Thoracic aorta (tissue), 2 donors: ENCODE results near the gene GCDH. TPM values are rescaled to one million over a fixed set of nuclear protein-coding genes. Genes with fewer than 3 reads are reported as not detected.
"Not testable (repeated sequence)": the region's sequence is repeated elsewhere in the genome, so short reads cannot be mapped to it uniquely, and the experiment has no call there.

ENCODE experiments used
- ATAC-seq: fragments of 150-250 bp; one replicate; pipeline ENCODE4 v1.8.0; 2017; ENCODE audit warnings: low read depth; ENCODE audit not compliant: insufficient number of reproducible peaks, low FRiP score
- DNase-seq: peaks from one replicate; pipeline ENCODE4 v3.0.0-alpha.2; 2020; ENCODE audit warnings: low spot score
- H3K27ac ChIP-seq, 2 donors: fragments of 200-600 bp; sonication (generic); 1 replicate in 1 of 2; 2 replicates in 1 of 2; pipeline ENCODE4 v1.5.1; 2016; ENCODE audit warnings: mild to moderate bottlenecking in 2 of 2, moderate library complexity in 2 of 2
- H3K27me3 ChIP-seq: fragments of 200-600 bp; sonication (generic); replicated peaks from 2 replicates; pipeline ENCODE4 v1.6.0; 2016; ENCODE audit warnings: mild to moderate bottlenecking; ENCODE audit not compliant: insufficient read depth
- H3K36me3 ChIP-seq: fragments of 200-600 bp; sonication (generic); one replicate; pipeline ENCODE4 v1.5.1; 2016
- H3K4me1 ChIP-seq, 2 donors: fragments of 200-600 bp; sonication (generic); 1 replicate in 1 of 2; 2 replicates in 1 of 2; pipeline versions ENCODE4 v1.5.1 to v1.6.0; 2016; ENCODE audit warnings: low read depth in 2 of 2, mild to moderate bottlenecking in 1 of 2; ENCODE audit not compliant: control insufficient read depth in 1 of 2
- H3K4me3 ChIP-seq: fragments of 200-600 bp; sonication (generic); 2 replicates; pipeline ENCODE4 v1.5.1; 2016; ENCODE audit warnings: mild to moderate bottlenecking
- H3K9me3 ChIP-seq: fragments of 200-600 bp; sonication (generic); 2 replicates; pipeline ENCODE4 v1.5.1; 2016
- CTCF ChIP-seq: fragments of 200-600 bp; sonication (generic); IDR thresholded peaks from one replicate; pipeline ENCODE4 v1.5.1; 2019; ENCODE audit warnings: antibody characterized with exemption
- total RNA-seq, 2 donors: library from RNA; depleted of rRNA; stranded (reverse); fragments of >200 nt; gene quantifications; one replicate each; pipeline versions ENCODE4 v1.1.0 to v1.2.3, GENCODE V29; 2016

Gene GCDH
- total RNA-seq, 2 donors from 2014 or later: 30.2 to 60.7 TPM

DNA sequence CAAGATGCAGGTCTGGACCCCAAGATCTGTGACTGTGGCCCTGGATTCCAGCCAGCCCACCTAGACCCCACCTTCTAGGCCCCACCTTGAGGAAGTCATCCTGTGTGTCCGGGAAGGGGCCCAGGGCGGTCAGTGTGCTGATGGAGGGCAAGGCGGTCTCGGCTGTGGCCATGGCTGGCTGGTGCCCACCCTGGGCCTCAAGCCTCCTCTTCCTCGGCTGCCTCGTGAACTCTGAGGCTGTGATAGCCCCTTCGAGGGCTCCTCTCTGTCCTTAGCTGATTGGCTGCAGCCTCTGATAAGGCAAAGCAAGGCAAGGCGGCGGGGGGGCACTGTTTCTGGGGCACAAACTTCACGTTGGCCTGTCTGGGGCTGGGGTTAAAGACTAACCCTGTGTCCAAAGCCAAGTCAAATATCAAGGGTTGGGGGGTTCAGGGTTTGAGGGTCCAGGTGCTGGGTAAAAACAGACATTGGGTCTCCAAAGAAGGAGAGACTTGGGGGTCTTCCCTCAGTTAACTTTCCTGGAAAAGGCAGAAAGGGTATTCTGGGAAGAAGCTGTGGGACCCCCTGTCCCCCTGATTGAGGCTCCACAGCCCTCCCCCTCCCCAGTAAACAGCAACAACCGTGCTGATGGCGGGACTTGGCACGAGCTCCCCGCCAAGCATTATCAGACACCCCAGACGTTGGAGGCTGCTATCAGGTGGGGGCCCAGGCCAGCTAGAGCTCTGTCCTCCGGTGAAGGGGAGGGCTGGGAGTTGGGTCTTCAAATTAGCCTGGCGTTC lies 3.8 kb upstream of the GCDH start, which contains the start of gene KLF1:
Gene KLF1, minus strand, starts transcription at position 233 of the 779 bp plus-strand sequence. Its CDS starts 61 bp downstream, at position 172.
- Histone ChIP-seq H3K27ac (no peak within 1 kb of the TSS), H3K4me1 (peaks cover 12 to 28% of the 10 kb centered on the region in 2 donors), H3K9me3 (no peaks in the 10 kb centered on the region), H3K27me3 (no peaks in the 10 kb centered on the region), H3K36me3 (no peaks in the 10 kb centered on the region), H3K4me3 (peak within 1 kb of the TSS; percentile 63)
- no peak for TF ChIP-seq CTCF
- DNase-seq (no peak), ATAC-seq (no peak)

GRCh38 chr19:12888006-12888603 lies 2.9 kb upstream of the GCDH start:
- DNase-seq (no peak), ATAC-seq (no peak)
- no peak overlapping the region for H3K4me3 ChIP-seq
- no peaks in the 10 kb centered on the region for H3K27me3 ChIP-seq
- peaks cover 12 to 32% of the 10 kb centered on the region in 2 donors for H3K4me1 ChIP-seq
- TF ChIP-seq CTCF: no peak
- no peaks in the 10 kb centered on the region for H3K36me3 ChIP-seq
- H3K9me3 ChIP-seq: no peaks in the 10 kb centered on the region
- H3K27ac ChIP-seq: no peak overlapping the region

- Histone ChIP-seq H3K4me1 (peaks cover 10 to 23% of the 10 kb centered on the region in 2 donors), H3K4me3 (peak overlapping the region; percentile 83), H3K27ac (peak overlapping the region; percentile 55 to 64)
- DNase-seq, H3K9me3 ChIP-seq, ATAC-seq, H3K27me3 ChIP-seq, H3K36me3 ChIP-seq: not testable (repeated sequence)
These were observed 617 bp upstream of the GCDH start for GRCh38 chr19:12890299-12890786.

- no peaks in the 10 kb centered on the region for H3K27me3 ChIP-seq
- ATAC-seq (no peak), DNase-seq (no peak)
- peak overlapping the region; percentile 55 to 81 for H3K27ac ChIP-seq
- no peaks in the 10 kb centered on the region for H3K9me3 ChIP-seq
- peak overlapping the region; percentile 83 for H3K4me3 ChIP-seq
- H3K4me1 ChIP-seq: peaks cover 4 to 17% of the 10 kb centered on the region in 2 donors
- peaks cover 9% of the 10 kb centered on the region for H3K36me3 ChIP-seq
- TF ChIP-seq CTCF: no peak
These were observed 627 bp downstream of the GCDH start for GRCh38 chr19:12891553-12892021.

- Histone ChIP-seq H3K4me3 (no peak overlapping the region), H3K9me3 (no peaks in the 10 kb centered on the region), H3K27me3 (no peaks in the 10 kb centered on the region), H3K27ac (no peak overlapping the region), H3K4me1 (peaks cover 4 to 17% of the 10 kb centered on the region in 2 donors), H3K36me3 (peaks cover 20% of the 10 kb centered on the region)
- no peak for TF ChIP-seq CTCF
- DNase-seq (no peak), ATAC-seq (no peak)
These were observed 2.6 kb downstream of the GCDH start for GRCh38 chr19:12893582-12893981.
